H1 (cell line): ENCODE results near the gene BAIAP2L2. TPM values are rescaled to one million over a fixed set of nuclear protein-coding genes. Genes with fewer than 3 reads are reported as not detected.

Experiments
- ATF3 ChIP-seq: IDR thresholded peaks from 2 replicates; pipeline ENCODE4 v1.6.1; 2011; ENCODE audit warnings: low read depth, mild to moderate bottlenecking, low read length; ENCODE audit not compliant: insufficient read depth
- CREB1 ChIP-seq: IDR thresholded peaks from 2 replicates; pipeline ENCODE4 v1.6.1; 2012; ENCODE audit warnings: inconsistent platforms
- EP300 ChIP-seq, 2 experiments: IDR thresholded peaks; 1 replicate in 1 of 2; 2 replicates in 1 of 2; pipeline ENCODE4 v1.6.1; 2011 to 2012; ENCODE audit warnings: low read depth in 2 of 2, low read length in 2 of 2, mild to moderate bottlenecking in 2 of 2, borderline replicate concordance in 1 of 2, inconsistent platforms in 1 of 2, moderate library complexity in 1 of 2
- SP2 ChIP-seq: IDR thresholded peaks from 2 replicates; pipeline ENCODE4 v1.6.1; 2012; ENCODE audit warnings: mild to moderate bottlenecking, low read length, inconsistent platforms
- polyA plus RNA-seq, 7 experiments: library from polyadenylated mRNA; depleted of rRNA in 3 of 7; stranded (reverse) in 5 of 7; unstranded in 2 of 7; fragments of >200 nt in 5 of 7; fragments of 200-250 nt in 2 of 7; gene quantifications; 1 replicate in 5 of 7; 2 replicates in 1 of 7; 4 replicates in 1 of 7; pipeline versions ENCODE4 v1.2.1 to v1.2.3, GENCODE V29; 2011 to 2013; ENCODE audit warnings: missing spikeins in 2 of 7, mixed read lengths in 2 of 7
- total RNA-seq: library from RNA; stranded (reverse); fragmentation: NEBNext Ultra II Directional; extraction: Animal tissue kit (Norgen Biotek cat#: 25700); gene quantifications from 2 replicates; pipeline ENCODE4 v1.2.1, GENCODE V29; 2021

The BAIAP2L2 gene
- total and polyA plus RNA-seq, 2 of the 8 experiments (the other 6 are each of a cell fraction or from before 2014, with no cell fraction given): 5.4 to 10.0 TPM

DNA sequence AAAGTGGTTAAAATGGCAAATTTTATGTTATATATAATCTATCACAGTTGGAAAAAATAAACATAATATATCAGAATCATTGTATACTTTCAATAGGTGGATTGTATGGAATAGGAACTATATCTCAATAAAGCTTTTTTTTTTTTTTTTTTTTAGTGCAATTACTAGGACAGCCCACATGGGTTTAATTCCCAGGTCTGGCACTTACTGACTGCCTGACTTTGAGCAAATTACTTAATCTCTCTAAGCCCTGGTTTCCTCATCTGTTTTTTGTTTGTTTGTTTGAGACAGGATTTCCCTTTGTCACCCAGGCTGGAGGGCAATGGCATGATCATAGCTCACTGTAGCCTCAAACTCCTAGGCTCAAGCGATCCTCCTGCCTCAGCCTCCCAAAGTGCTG, 26.1 kb upstream of the BAIAP2L2 start (continued):
- TF ChIP-seq ATF3: no peak
- no peak for TF ChIP-seq EP300 (IDR thresholded peaks at IDR 0.05; ENCODE audit: borderline replicate concordance in 1 of 2, low read depth in 2 of 2, low read length in 2 of 2)
- TF ChIP-seq CREB1: no peak
- TF ChIP-seq SP2: no peak
